ENCODE data around the gene RAB44.

DNA sequence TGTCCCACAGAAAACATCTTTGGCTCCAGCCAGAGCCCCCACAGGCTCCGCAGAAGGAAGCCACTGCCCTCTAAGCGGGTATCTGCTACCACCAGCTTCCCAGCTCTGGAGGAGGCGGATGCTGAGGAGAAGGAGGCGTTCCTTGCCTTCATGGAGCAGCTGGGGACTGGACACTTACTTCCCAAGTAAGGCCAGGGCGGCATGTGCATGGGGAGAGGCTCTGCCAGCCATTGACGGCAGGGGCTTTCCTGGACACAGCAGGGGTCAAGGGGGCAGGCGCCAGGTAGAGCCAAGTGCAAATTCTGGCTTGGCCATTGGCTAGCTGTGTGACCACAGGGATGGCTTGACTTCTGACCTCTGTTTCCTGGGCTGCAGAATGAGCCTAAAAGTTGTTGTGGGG is 17.8 kb downstream of the RAB44 start:
- TF ChIP-seq POLR2A (IDR thresholded peaks at IDR 0.05): no peak
- TF ChIP-seq, protein P1, sequence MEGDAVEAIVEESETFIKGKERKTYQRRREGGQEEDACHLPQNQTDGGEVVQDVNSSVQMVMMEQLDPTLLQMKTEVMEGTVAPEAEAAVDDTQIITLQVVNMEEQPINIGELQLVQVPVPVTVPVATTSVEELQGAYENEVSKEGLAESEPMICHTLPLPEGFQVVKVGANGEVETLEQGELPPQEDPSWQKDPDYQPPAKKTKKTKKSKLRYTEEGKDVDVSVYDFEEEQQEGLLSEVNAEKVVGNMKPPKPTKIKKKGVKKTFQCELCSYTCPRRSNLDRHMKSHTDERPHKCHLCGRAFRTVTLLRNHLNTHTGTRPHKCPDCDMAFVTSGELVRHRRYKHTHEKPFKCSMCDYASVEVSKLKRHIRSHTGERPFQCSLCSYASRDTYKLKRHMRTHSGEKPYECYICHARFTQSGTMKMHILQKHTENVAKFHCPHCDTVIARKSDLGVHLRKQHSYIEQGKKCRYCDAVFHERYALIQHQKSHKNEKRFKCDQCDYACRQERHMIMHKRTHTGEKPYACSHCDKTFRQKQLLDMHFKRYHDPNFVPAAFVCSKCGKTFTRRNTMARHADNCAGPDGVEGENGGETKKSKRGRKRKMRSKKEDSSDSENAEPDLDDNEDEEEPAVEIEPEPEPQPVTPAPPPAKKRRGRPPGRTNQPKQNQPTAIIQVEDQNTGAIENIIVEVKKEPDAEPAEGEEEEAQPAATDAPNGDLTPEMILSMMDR (IDR thresholded peaks at IDR 0.05): no peak
